Measurements from ENCODE around the gene KLK15.

GRCh38 chr19:50823389-50824042, 9.9 kb downstream of the KLK15 start, which contains the start of gene KLK1:
- TF ChIP-seq SUZ12 (IDR thresholded peaks at IDR 0.05) (no peak), CTBP1 (IDR thresholded peaks at IDR 0.05; ENCODE audit: borderline replicate concordance) (no peak), ARNT (IDR thresholded peaks at IDR 0.05) (no peak), TARDBP (IDR thresholded peaks at IDR 0.05) (no peak)

All from HEK293T (cell line).